ENCODE data around the gene TRRAP. TPM values are rescaled to one million over a fixed set of nuclear protein-coding genes. Genes with fewer than 3 reads are reported as not detected.
"Not testable (repeated sequence)": the region's sequence is repeated elsewhere in the genome, so short reads cannot be mapped to it uniquely, and the experiment has no call there.

Gene TRRAP
- total and polyA plus RNA-seq, 2 experiments from 2014 or later = 14.9 to 58.7 TPM

GRCh38 chr7:99042957-99043356, 164.6 kb downstream of the TRRAP start (continued):
- no peak for TF ChIP-seq REST (IDR thresholded peaks at IDR 0.05; ENCODE audit: unreplicated experiment)
- no peak for TF ChIP-seq ETS1 (IDR thresholded peaks at IDR 0.05)

- H3K9me2 ChIP-seq (ENCODE audit: insufficient read depth); H3K4me1 Mint-ChIP-seq; H3K27me3 ChIP-seq (ENCODE audit: insufficient read depth); H3K27ac ChIP-seq (ENCODE audit: low read depth); H3K9me3 Mint-ChIP-seq; H3F3A ChIP-seq (replicated peaks; ENCODE audit: low read depth); H3K79me2 ChIP-seq (replicated peaks; ENCODE audit: insufficient read depth); ATAC-seq; H3K4me1 ChIP-seq (ENCODE audit: insufficient read depth); DNase-seq (ENCODE audit: low spot score); H2AFZ ChIP-seq; H3K27me3 Mint-ChIP-seq (ENCODE audit: insufficient read depth, low read depth, poor library complexity); H3K4me2 ChIP-seq; H3K4me3 Mint-ChIP-seq; H3K4me3 ChIP-seq; H3K27ac Mint-ChIP-seq: not testable (repeated sequence)
- H3K36me3 Mint-ChIP-seq (ENCODE audit: low read depth) = peaks cover 69% of the 10 kb centered on the region
- peaks cover 21% of the 10 kb centered on the region for H3K36me3 ChIP-seq (ENCODE audit: insufficient read depth)
- peaks cover 16% of the 10 kb centered on the region; the same call in 1 of the 2 replicates for H4K20me1 ChIP-seq (replicated peaks; ENCODE audit: insufficient read depth)
Measured at GRCh38 chr7:99044858-99045257, 166.5 kb downstream of the TRRAP start.

- not testable (repeated sequence) for H2AFZ ChIP-seq; H3K9me2 ChIP-seq (ENCODE audit: insufficient read depth); DNase-seq (ENCODE audit: low spot score); H3K27ac Mint-ChIP-seq; H3K79me2 ChIP-seq (replicated peaks; ENCODE audit: insufficient read depth); H3F3A ChIP-seq (replicated peaks; ENCODE audit: low read depth); H3K4me1 Mint-ChIP-seq; H3K9me3 Mint-ChIP-seq; H3K27me3 ChIP-seq (ENCODE audit: insufficient read depth); H3K27ac ChIP-seq (ENCODE audit: low read depth); H3K4me3 Mint-ChIP-seq; H3K4me3 ChIP-seq; H3K27me3 Mint-ChIP-seq (ENCODE audit: insufficient read depth, low read depth, poor library complexity); H3K4me1 ChIP-seq (ENCODE audit: insufficient read depth); ATAC-seq; H3K4me2 ChIP-seq
- Histone ChIP-seq H3K36me3 (ENCODE audit: insufficient read depth) (peaks cover 24% of the 10 kb centered on the region), H4K20me1 (replicated peaks; ENCODE audit: insufficient read depth) (peaks cover 16% of the 10 kb centered on the region; the same call in 1 of the 2 replicates)
- H3K36me3 Mint-ChIP-seq (ENCODE audit: low read depth) = peaks cover 65% of the 10 kb centered on the region
Measured at GRCh38 chr7:99046262-99046661, 167.9 kb downstream of the TRRAP start.

- H3K4me3 ChIP-seq = no peak overlapping the region
- H3K9me3 Mint-ChIP-seq = no peaks in the 10 kb centered on the region
- H3K27ac Mint-ChIP-seq = peak overlapping the region; percentile 81; the same call in 1 of the 2 replicates
- ATAC-seq = no peak
- H3K79me2 ChIP-seq (replicated peaks; ENCODE audit: insufficient read depth) = peaks cover 8% of the 10 kb centered on the region; the same call in 1 of the 2 replicates
- DNase-seq (ENCODE audit: low spot score) = peak; percentile 23
- no peaks in the 10 kb centered on the region for H3K9me2 ChIP-seq (ENCODE audit: insufficient read depth)
- H3F3A ChIP-seq (replicated peaks; ENCODE audit: low read depth) = no peaks in the 10 kb centered on the region
- no peak overlapping the region for H3K4me2 ChIP-seq
- no peaks in the 10 kb centered on the region for H3K27me3 Mint-ChIP-seq (ENCODE audit: insufficient read depth, low read depth, poor library complexity)
- H3K4me1 ChIP-seq (ENCODE audit: insufficient read depth) = no peaks in the 10 kb centered on the region
- H3K27me3 ChIP-seq (ENCODE audit: insufficient read depth) = no peaks in the 10 kb centered on the region
- H3K4me1 Mint-ChIP-seq = no peaks in the 10 kb centered on the region
- H2AFZ ChIP-seq = no peak overlapping the region
- no peak overlapping the region for H3K4me3 Mint-ChIP-seq
- peaks cover 16% of the 10 kb centered on the region; the same call in 1 of the 2 replicates for H4K20me1 ChIP-seq (replicated peaks; ENCODE audit: insufficient read depth)
- no peak for TF ChIP-seq NANOG (IDR thresholded peaks at IDR 0.05; ENCODE audit: borderline replicate concordance)
- no peak for TF ChIP-seq ZNF331 (CRISPR knock-in tag; IDR thresholded peaks at IDR 0.05; ENCODE audit: low read depth)
- no peak for TF ChIP-seq JUNB (IDR thresholded peaks at IDR 0.05; ENCODE audit: unreplicated experiment)
- TF ChIP-seq REST (IDR thresholded peaks at IDR 0.05; ENCODE audit: unreplicated experiment) = no peak
- no peak for TF ChIP-seq POLR2AphosphoS5 (IDR thresholded peaks at IDR 0.05; ENCODE audit: low read depth)
- peaks cover 29% of the 10 kb centered on the region for H3K36me3 ChIP-seq (ENCODE audit: insufficient read depth)
- H3K27ac ChIP-seq (ENCODE audit: low read depth) = no peak overlapping the region
- peaks cover 66% of the 10 kb centered on the region for H3K36me3 Mint-ChIP-seq (ENCODE audit: low read depth)
Measured at GRCh38 chr7:99046722-99047121, 168.4 kb downstream of the TRRAP start.

All from GM23338 (cell line).